NT2/D1 (cell line): Measurements from ENCODE around the gene IRF2BPL.

ENCODE experiments used
- DNase-seq: peaks from one replicate; pipeline ENCODE4 v3.0.0-alpha.2; 2011; ENCODE audit warnings: low read depth, low spot score
- H3K27me3 ChIP-seq: 2 replicates; pipeline ENCODE4 v1.6.0; 2011; ENCODE audit warnings: mild to moderate bottlenecking; ENCODE audit not compliant: insufficient read length, insufficient read depth
- H3K36me3 ChIP-seq: 2 replicates; pipeline ENCODE4 v1.6.1; 2011; ENCODE audit warnings: mild to moderate bottlenecking, low read length, mixed read lengths; ENCODE audit not compliant: insufficient read depth, insufficient read length
- H3K4me1 ChIP-seq: 2 replicates; pipeline ENCODE4 v1.5.1; 2011; ENCODE audit not compliant: insufficient read depth, insufficient read length
- H3K4me3 ChIP-seq: 2 replicates; pipeline ENCODE4 v1.5.1; 2011; ENCODE audit warnings: low read depth; ENCODE audit not compliant: insufficient read length
- H3K9ac ChIP-seq: 2 replicates; pipeline ENCODE4 v1.6.0; 2011; ENCODE audit warnings: low read depth; ENCODE audit not compliant: insufficient read length
- H3K9me3 ChIP-seq: 2 replicates; pipeline ENCODE4 v1.5.1; 2011; ENCODE audit warnings: mild to moderate bottlenecking, low read length; ENCODE audit not compliant: insufficient read depth
- SUZ12 ChIP-seq: IDR thresholded peaks from 2 replicates; pipeline ENCODE4 v1.6.1; 2011; ENCODE audit not compliant: insufficient read length, insufficient read depth; ENCODE audit errors: extremely low read depth
- YY1 ChIP-seq: IDR thresholded peaks from 2 replicates; pipeline ENCODE4 v1.6.1; 2011; ENCODE audit not compliant: insufficient read length, insufficient read depth
- ZNF274 ChIP-seq: IDR thresholded peaks from 2 replicates; pipeline ENCODE4 v1.6.1; 2011; ENCODE audit warnings: mild to moderate bottlenecking, low read depth, low read length

The IRF2BPL gene

GRCh38 chr14:77041881-77042545, 13.5 kb upstream of the IRF2BPL start:
- Histone ChIP-seq H3K4me1 (peaks cover 7% of the 10 kb centered on the region), H3K9me3 (no peaks in the 10 kb centered on the region), H3K4me3 (no peak overlapping the region), H3K9ac (peak overlapping the region; percentile 5), H3K36me3 (no peaks in the 10 kb centered on the region), H3K27me3 (no peaks in the 10 kb centered on the region)
- DNase-seq = no peak
- no peak for TF ChIP-seq SUZ12
- TF ChIP-seq ZNF274 = no peak
- TF ChIP-seq YY1 = no peak

- DNase-seq = no peak
- no peaks in the 10 kb centered on the region for H3K9me3 ChIP-seq
- H3K36me3 ChIP-seq = no peaks in the 10 kb centered on the region
- H3K4me3 ChIP-seq = peak overlapping the region; percentile 35
- H3K9ac ChIP-seq = no peak overlapping the region
- TF ChIP-seq SUZ12 (no peak), ZNF274 (no peak), YY1 (no peak)
- H3K27me3 ChIP-seq = no peaks in the 10 kb centered on the region
- peaks cover 7% of the 10 kb centered on the region for H3K4me1 ChIP-seq
These were observed 12.5 kb upstream of the IRF2BPL start for GRCh38 chr14:77040741-77041653.

GRCh38 chr14:77040059-77040740, 11.7 kb upstream of the IRF2BPL start:
- Histone ChIP-seq H3K4me3 (peak overlapping the region; percentile 35), H3K36me3 (no peaks in the 10 kb centered on the region), H3K4me1 (peaks cover 7% of the 10 kb centered on the region), H3K9ac (peak overlapping the region; percentile 36), H3K9me3 (no peaks in the 10 kb centered on the region), H3K27me3 (peaks cover 6% of the 10 kb centered on the region)
- TF ChIP-seq ZNF274 (no peak), SUZ12 (no peak), YY1 (no peak)
- peak; percentile 59 for DNase-seq

DNA sequence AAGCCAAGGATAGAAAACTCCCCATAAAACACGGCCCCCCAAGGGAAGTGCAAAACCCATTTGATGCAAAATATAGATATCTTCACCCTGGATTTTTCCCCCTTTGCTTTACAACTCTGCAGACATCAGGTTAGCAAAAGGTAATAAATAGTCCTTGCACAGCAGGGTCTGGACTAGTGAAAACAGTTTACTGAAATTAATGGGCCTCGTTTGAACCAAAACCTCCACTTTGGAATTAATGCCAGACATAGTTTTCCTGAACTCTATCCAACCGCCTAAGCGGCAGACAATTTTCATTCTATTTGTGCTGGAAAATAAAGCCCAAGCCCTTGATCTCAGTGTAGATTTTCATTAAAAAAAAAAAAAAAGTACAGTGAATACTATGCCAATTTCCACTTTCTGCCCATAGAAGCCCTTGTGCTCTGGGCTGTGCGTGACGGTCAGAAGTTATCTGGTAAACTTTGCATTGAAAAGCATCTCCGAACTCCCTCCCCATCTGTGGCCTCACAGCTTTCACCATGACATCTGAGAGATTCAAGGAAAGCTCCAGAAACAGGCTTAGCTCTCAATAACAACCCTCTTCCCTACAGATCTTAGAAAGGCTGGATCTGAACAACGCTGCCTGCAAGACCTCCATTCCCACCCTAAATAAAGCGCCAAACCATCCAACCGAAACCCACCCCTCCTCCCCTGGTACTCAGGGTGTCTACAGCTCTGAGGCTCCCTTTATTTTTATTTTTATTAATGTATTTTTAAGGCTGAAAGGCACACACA, 11.0 kb upstream of the IRF2BPL start:
- no peaks in the 10 kb centered on the region for H3K9me3 ChIP-seq
- H3K9ac ChIP-seq = peak overlapping the region; percentile 36
- peaks cover 6% of the 10 kb centered on the region for H3K27me3 ChIP-seq
- H3K36me3 ChIP-seq = no peaks in the 10 kb centered on the region
- TF ChIP-seq SUZ12 (no peak), YY1 (no peak), ZNF274 (no peak)
- no peak for DNase-seq
- H3K4me1 ChIP-seq = peaks cover 7% of the 10 kb centered on the region
- peak overlapping the region; percentile 19 for H3K4me3 ChIP-seq

GRCh38 chr14:77037938-77038568, 9.5 kb upstream of the IRF2BPL start:
- H3K4me1 ChIP-seq = peaks cover 2% of the 10 kb centered on the region
- H3K27me3 ChIP-seq = peaks cover 6% of the 10 kb centered on the region
- no peak overlapping the region for H3K4me3 ChIP-seq
- no peak overlapping the region for H3K9ac ChIP-seq
- TF ChIP-seq SUZ12 (no peak), YY1 (no peak), ZNF274 (no peak)
- H3K36me3 ChIP-seq = no peaks in the 10 kb centered on the region
- DNase-seq = no peak
- no peaks in the 10 kb centered on the region for H3K9me3 ChIP-seq

DNA sequence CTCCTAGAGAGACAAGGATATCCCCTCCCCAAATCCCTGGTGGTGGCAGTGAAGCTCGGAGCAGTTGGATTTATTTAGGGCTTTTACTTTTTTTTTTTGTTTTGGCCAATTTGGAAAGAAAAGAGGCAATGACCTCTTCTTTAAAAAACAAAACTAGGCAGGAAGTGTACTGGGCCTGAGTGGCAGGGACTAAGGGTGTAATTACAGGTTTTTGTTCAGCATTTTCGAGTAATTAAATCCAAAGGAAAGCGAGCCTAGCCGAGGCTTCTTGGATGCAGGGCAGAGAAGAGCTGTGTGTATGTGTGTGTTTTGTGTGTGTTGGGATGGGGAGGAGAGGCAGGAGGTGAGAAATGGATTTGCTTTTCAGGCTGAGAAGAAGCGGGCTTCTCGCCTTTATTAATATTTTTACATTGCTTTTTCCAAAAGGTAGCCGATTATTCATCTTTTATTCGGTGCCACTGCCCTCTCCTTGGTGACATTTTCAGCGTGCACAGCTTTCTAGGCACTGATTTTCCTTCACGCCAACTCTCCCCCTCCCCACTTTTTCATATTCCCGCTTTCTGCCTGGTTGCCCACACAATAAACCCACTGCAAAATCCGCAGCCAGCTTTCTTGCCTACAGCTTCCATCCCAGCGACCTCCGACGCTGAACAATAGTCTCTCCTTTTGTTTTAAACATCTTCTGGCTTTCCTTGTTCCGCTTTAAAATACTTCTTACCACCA, 8.9 kb upstream of the IRF2BPL start:
- H3K4me3 ChIP-seq = no peak overlapping the region

More for the DNA sequence above, 8.9 kb upstream of the IRF2BPL start:
- no peak for DNase-seq
- H3K9me3 ChIP-seq = no peaks in the 10 kb centered on the region
- TF ChIP-seq ZNF274 (no peak), SUZ12 (no peak), YY1 (no peak)
- H3K9ac ChIP-seq = no peak overlapping the region
- peaks cover 2% of the 10 kb centered on the region for H3K4me1 ChIP-seq
- H3K27me3 ChIP-seq = peaks cover 6% of the 10 kb centered on the region
- no peaks in the 10 kb centered on the region for H3K36me3 ChIP-seq
